Measurements from ENCODE around the gene EIF3B.
"Not testable (repeated sequence)": the region's sequence is repeated elsewhere in the genome, so short reads cannot be mapped to it uniquely, and the experiment has no call there.

EIF3B gene

DNA sequence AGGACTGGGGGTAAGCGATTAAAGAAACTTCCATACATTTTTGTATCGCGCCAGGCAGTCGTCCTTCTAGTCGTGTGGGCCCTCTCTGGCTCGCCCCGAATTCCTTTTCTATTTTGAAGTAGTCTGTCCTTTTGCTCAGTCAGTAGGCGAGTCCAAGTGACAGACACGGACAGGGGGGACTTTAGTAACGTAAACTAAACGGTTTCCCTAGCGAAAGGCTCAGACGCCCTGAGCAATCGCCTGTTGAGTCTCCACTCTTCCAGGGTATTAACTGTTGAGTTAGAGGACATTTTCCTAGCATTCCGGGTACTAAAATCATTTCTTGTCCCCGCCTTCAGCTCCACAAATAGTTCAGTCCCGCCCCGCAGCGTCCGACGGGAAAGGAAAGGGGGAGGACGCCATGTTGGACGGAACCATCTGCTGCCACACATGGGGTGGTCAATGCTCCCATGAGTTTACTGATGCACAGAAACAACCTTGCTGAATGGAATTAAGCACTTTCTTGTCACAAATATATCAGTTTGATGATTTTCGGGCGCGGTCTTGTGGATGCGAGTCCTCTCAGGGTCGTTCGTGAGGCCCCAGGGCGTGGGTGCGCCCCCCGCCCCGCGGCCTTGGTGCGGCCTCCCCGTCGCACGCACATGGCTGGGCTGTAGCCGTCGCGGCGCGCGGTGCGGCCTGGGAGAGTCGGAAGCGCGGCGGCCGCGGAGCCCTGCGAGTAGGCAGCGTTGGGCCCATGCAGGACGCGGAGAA is at the start of gene EIF3B:
EIF3B (plus strand) TSS at position 642 of the 753 bp plus-strand sequence; CDS start at position 737, 95 bp downstream.
- peak; percentile 91 for DNase-seq

GRCh38 chr7:2305258-2305657 is 49.4 kb upstream of the EIF3B start:
- not testable (repeated sequence) for DNase-seq

- no peak for DNase-seq
Measured at GRCh38 chr7:2306688-2307087, 47.9 kb upstream of the EIF3B start.

DNA sequence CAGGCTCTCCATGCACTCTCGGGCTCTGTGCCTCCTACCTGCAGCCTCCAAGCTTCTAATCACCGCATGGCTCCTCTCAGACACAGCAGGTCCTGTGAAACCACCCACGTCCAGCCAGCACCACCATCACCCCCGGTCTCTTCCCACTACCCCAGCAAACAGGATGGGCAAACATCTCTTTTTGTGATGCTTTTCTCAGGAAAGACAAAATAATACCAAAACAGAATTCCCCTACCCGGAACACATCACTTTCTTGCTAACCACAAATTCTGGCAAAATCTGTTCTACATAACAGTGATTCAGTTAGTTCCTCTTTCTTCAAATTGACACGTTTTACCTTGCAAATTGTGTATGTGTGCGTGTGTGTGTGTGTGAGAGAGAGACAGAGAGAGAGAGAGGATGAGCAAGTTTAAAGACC is 46.9 kb upstream of the EIF3B start:
- DNase-seq: peak; percentile 7

GRCh38 chr7:2309889-2310331 is 44.7 kb upstream of the EIF3B start:
- no peak for DNase-seq

- DNase-seq: no peak
Measured at GRCh38 chr7:2312267-2312929, 42.2 kb upstream of the EIF3B start.

GRCh38 chr7:2313450-2314208 is 41.0 kb upstream of the EIF3B start:
- no peak for DNase-seq

- DNase-seq: peak; percentile 97
Measured at GRCh38 chr7:2314209-2314955, 40.2 kb upstream of the EIF3B start, which contains the start of gene SNX8. Gene SNX8, minus strand, starts transcription at chr7:2314441. Its CDS starts 20 bp downstream, at chr7:2314421.

DNA sequence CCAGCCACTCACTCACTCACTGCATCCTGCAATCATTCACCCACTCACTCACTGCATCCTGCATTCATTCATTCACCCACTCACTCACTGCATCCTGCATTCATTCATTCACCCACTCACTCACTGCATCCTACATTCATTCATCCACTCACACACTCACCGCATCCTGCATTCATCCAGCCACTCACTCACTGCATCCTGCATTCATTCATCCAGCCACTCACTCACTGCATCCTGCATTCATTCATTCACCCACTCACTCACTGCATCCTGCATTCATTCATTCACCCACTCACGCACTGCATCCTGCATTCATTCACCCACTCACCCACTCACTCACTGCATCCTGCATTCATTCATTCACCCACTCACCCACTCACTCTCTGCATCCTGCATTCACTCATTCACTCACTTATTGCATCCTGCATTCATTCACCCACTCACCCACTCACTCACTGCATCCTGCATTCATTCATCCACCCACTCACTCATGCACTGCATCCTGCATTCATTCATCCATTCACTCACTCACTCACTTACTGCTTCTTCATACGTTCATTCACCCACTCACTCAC is 39.6 kb upstream of the EIF3B start:
- not testable (repeated sequence) for DNase-seq

DNA sequence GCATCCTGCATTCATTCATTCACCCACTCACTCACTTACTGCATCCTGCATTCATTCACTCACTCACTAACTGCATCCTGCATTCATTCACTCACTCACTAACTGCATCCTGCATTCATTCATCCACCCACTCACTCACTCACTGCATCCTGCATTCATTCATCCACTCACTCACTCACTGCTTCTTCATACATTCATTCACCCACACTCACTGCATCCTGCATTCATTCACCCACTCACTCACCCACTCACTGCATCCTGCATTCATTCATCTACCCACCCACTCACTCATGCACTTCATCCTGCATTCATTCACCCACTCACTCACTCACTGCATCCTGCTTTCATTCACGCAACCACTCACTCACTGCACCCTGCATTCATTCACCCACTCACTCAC is 38.8 kb upstream of the EIF3B start:
- DNase-seq: no peak

DNA sequence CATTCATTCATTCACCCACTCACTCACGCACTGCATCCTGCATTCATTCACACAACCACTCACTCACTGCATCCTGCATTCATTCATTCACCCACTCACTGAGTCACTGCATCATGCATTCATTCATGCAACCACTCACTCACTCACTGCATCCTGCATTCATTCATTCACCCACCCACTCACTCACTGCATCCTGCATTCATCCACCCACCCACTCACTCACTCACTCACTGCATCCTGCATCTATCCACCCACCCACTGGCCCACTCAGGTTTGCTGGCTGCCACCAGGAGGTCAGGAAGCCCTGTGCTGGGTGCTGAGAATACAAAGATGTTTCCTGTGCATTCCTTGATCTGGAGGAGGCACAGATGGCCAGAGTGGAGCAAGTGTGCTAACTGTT is 38.0 kb upstream of the EIF3B start:
- no peak for DNase-seq

GRCh38 chr7:2317556-2318293 is 36.9 kb upstream of the EIF3B start:
- DNase-seq: no peak

DNA sequence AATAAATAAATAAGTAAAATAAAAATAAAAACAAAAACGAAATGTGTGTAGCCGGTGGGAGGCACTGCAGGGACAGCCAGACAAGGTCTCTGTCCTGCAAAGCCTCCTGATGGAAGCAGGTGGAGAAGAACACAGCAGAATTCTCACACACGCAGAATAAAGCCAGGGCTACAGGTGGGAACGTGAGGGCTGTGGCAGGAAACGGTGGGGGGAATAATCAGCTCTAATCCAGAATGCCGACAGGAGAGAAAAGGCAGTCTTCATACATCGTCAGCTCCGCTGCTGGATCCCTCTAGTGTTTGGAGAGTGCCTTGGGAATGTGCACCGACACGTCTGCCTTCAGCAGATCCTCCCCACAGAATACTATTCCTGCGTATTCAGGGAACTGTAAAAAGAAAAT is 33.6 kb upstream of the EIF3B start:
- DNase-seq: no peak

- DNase-seq: no peak
Measured at GRCh38 chr7:2325162-2325561, 29.5 kb upstream of the EIF3B start.

DNA sequence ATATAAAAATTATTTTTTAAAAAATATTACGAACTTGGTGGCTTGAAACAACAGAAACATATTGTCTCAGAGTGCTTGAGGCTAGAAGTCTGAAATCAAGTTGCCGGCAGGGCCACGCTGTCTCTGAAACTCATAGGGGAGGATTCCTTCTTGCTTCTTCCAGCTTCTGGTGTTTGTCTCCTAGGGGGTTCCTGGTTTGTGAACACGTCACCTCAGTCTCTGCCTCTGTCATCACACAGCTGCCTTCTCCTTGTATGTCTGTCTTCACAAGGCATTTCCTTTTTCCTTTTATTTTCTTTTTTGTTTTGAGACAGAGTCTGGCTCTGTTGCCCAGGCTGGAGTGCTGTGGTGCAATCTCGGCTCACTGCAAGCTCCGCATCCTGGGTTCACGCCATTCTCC is 27.7 kb upstream of the EIF3B start:
- DNase-seq: no peak

- no peak for DNase-seq
Measured at GRCh38 chr7:2330493-2330892, 24.1 kb upstream of the EIF3B start.

DNA sequence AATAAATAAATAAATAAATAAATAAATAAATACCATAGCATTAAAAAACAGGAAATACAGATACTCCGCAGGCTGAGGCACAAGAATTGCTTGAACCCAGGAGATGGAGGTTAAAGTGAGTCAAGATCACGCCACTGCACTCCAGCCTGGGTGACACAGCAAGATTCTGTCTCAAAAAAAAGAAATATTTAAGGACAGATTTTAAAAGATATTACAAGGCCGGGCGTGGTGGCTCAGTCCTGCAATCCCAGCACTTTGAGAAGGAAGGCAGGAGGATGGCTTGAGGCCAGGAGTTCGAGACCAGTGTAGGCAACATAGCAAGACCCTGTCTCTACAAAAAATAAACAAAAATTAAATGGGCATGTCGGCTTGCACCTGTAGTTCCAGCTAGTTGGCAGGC is 22.9 kb upstream of the EIF3B start:
- no peak for DNase-seq

DNA sequence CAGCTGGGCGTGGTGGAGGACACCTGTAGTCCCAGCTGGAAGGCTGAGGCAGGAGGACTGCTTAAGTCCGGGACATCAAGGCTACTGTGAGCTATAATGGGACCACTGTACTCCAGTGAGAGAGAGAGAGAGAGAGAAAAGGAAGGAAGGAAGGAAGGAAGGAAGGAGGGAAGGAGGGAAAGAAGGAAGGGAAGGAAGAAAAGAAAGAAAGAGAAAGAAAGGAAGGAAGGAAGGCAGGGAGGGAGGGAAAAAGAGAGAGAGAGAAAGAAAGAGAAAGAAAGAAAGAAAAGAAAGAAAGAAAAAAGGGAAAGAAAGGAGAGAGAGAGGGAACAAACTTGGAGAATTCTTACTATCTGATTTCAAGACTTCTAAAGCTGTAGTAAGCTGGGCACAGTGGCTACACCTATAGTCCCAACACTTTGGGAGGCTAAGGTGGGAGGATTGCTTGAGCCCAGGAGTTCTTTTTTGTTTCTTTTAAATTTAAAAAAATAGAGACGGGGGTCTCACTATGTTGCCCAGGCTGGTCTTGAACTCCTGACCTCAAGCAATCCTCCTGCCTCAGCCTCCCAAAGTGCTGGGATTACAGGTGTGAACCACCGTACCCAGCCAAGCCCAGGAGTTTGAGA is 21.9 kb upstream of the EIF3B start:
- not testable (repeated sequence) for DNase-seq

DNA sequence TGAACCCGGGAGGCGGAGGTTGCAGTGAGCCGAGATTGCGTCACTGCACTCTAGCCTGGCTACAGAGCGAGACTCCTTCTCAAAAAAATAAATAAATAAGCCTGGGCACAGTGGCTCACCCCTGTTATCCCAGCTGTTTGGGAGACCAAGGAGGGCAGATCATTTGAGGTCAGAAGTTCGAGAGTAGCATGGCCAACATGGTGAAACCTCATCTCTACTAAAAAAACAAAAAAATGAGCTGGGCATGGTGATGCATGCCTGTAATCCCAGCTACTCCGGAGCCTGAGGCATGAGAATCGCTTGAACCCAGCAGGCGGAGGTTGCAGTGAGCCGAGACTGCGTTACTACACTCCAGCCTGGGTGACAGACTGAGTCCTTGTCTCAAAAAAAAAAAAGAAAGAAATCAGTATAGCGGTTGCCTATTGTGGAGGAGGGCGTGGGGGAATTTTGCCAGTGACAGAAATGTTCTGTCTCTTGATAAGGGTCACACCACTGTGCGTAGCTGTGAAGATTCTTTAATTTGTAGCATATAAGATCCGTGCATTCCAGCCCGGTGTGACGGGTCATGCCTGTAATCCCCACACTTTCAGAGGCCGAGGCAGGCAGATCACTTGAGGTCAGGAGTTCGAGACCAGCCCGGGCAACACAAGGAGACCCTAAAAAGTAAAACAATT is 17.9 kb upstream of the EIF3B start:
- DNase-seq: no peak

GRCh38 chr7:2347351-2348063 is 7.1 kb upstream of the EIF3B start:
- not testable (repeated sequence) for DNase-seq
